Measurements from ENCODE around the gene SLFN13.

GRCh38 chr17:35390663-35391062 lies 57.9 kb downstream of the SLFN13 start:
- TF ChIP-seq CTCF (IDR thresholded peaks at IDR 0.05; ENCODE audit: low read depth, low read length) = no peak
- TF ChIP-seq MAX (IDR thresholded peaks at IDR 0.05; ENCODE audit: low read depth, low read length) = no peak
- no peak for TF ChIP-seq POLR2A (IDR thresholded peaks at IDR 0.05; ENCODE audit: extremely low read depth, insufficient read length)
- no peak for TF ChIP-seq MYC (IDR thresholded peaks at IDR 0.05; ENCODE audit: low read depth, low read length)

Measured in NB4 (cell line).